AG04450 (cell line): ENCODE measurements around the gene PLXND1. TPM values are rescaled to one million over a fixed set of nuclear protein-coding genes. Genes with fewer than 3 reads are reported as not detected.

Experiments
- CTCF ChIA-PET: fragments of 300-600, 350-600 bp; formaldehyde crosslinking; extraction: SDS; loops from one replicate; lab custom pipeline; 2022; ENCODE audit warnings: antibody characterized with exemption, inconsistent platforms; lab: Charles Lee
- POLR2A ChIA-PET: fragments of 350-600 bp; formaldehyde crosslinking; extraction: SDS; loops from one replicate; lab custom pipeline; 2021; ENCODE audit warnings: antibody characterized with exemption, inconsistent platforms; lab: Yijun Ruan, JAX
- DNase-seq: peaks from one replicate; pipeline ENCODE4 v3.0.0-alpha.2; 2011; ENCODE audit warnings: low read depth, low spot score
- H3K27ac ChIP-seq: one replicate; pipeline ENCODE4 v1.5.1; 2012; ENCODE audit warnings: low read depth, low read length, control low read depth
- H3K27me3 ChIP-seq: one replicate; pipeline ENCODE4 v1.6.0; 2012; ENCODE audit warnings: low read length; ENCODE audit not compliant: control insufficient read depth, insufficient read depth
- H3K4me3 ChIP-seq: 2 replicates; pipeline ENCODE4 v1.5.1; 2011; ENCODE audit warnings: mild to moderate bottlenecking, low read depth, low read length, control low read depth
- H3K9me3 ChIP-seq: 2 replicates; pipeline ENCODE4 v1.5.1; 2012; ENCODE audit warnings: low read length; ENCODE audit not compliant: control insufficient read depth, insufficient read depth
- CTCF ChIP-seq: IDR thresholded peaks from 2 replicates; pipeline ENCODE4 v1.5.1; 2011; ENCODE audit warnings: low read depth, low read length, control low read depth, inconsistent platforms
- polyA plus RNA-seq: library from polyadenylated mRNA; depleted of rRNA; stranded (reverse); fragments of >200 nt; gene quantifications from 2 replicates; pipeline ENCODE4 v1.2.3, GENCODE V29; 2011

PLXND1 gene
- polyA plus RNA-seq, 1 experiment: 37.1 TPM

- peaks cover 5% of the 10 kb centered on the region for H3K27me3 ChIP-seq
- no peak for TF ChIP-seq CTCF
- no peak overlapping the region for H3K4me3 ChIP-seq
- CTCF ChIA-PET: no interaction called here
- no peak overlapping the region for H3K27ac ChIP-seq
- POLR2A ChIA-PET: no interaction called here
- no peaks in the 10 kb centered on the region; the same call in 1 of the 2 replicates for H3K9me3 ChIP-seq
- no peak for DNase-seq
These were observed 70.2 kb downstream of the PLXND1 start for GRCh38 chr3:129536374-129536667.

- Histone ChIP-seq H3K27me3 (peaks cover 5% of the 10 kb centered on the region), H3K9me3 (no peaks in the 10 kb centered on the region; the same call in 1 of the 2 replicates), H3K27ac (no peak overlapping the region), H3K4me3 (no peak overlapping the region)
- DNase-seq: no peak
- CTCF ChIA-PET: no interaction called here
- POLR2A ChIA-PET: interaction anchor here (0.6 to 0.7 kb wide), 2 partner anchors 32 to 463 kb away, joined by 3 to 4 read pairs; no protein-coding TSS in a partner anchor
- no peak for TF ChIP-seq CTCF
These were observed 71.4 kb downstream of the PLXND1 start for GRCh38 chr3:129535075-129535474.

GRCh38 chr3:129534428-129535027 is 71.9 kb downstream of the PLXND1 start:
- H3K4me3 ChIP-seq: no peak overlapping the region
- POLR2A ChIA-PET: interaction anchor here (0.7 kb wide), 1 partner anchor 33 kb away, joined by 3 read pairs; no protein-coding TSS in a partner anchor
- TF ChIP-seq CTCF: no peak
- no peak overlapping the region for H3K27ac ChIP-seq
- CTCF ChIA-PET: no interaction called here
- no peaks in the 10 kb centered on the region; the same call in 1 of the 2 replicates for H3K9me3 ChIP-seq
- no peak for DNase-seq
- peaks cover 5% of the 10 kb centered on the region for H3K27me3 ChIP-seq

GRCh38 chr3:129533406-129533805 is 73.1 kb downstream of the PLXND1 start:
- peaks cover 5% of the 10 kb centered on the region for H3K27me3 ChIP-seq
- H3K4me3 ChIP-seq: no peak overlapping the region
- ChIA-PET POLR2A (no interaction called here), CTCF (no interaction called here)
- H3K27ac ChIP-seq: no peak overlapping the region
- DNase-seq: no peak
- TF ChIP-seq CTCF: no peak
- H3K9me3 ChIP-seq: no peaks in the 10 kb centered on the region; the same call in 1 of the 2 replicates

- no peak for DNase-seq
- TF ChIP-seq CTCF: no peak
- Histone ChIP-seq H3K9me3 (no peaks in the 10 kb centered on the region; the same call in 1 of the 2 replicates), H3K27ac (no peak overlapping the region), H3K4me3 (no peak overlapping the region), H3K27me3 (peaks cover 2% of the 10 kb centered on the region)
- ChIA-PET POLR2A (no interaction called here), CTCF (no interaction called here)
These were observed 74.2 kb downstream of the PLXND1 start for GRCh38 chr3:129532261-129532660.
